Neural progenitor cell (in vitro differentiated cells): ENCODE data around the gene CLDN10.

ENCODE experiments used
- EZH2 ChIP-seq: fragments of 200-600 bp; sonication (generic); IDR thresholded peaks from 2 replicates; pipeline ENCODE4 v1.6.1; 2017; ENCODE audit warnings: antibody characterized with exemption, mild to moderate bottlenecking, moderate library complexity
- EZH2phosphoT487 ChIP-seq: fragments of 200-600 bp; sonication (generic); IDR thresholded peaks from 2 replicates; pipeline ENCODE4 v1.6.1; 2017; ENCODE audit warnings: antibody characterized with exemption
- TF ChIP-seq, protein P1 (sequence below): fragments of 200-600 bp; sonication (generic); IDR thresholded peaks from 2 replicates; pipeline ENCODE4 v1.5.1; 2017; ENCODE audit warnings: antibody characterized with exemption, mild to moderate bottlenecking

DNA sequence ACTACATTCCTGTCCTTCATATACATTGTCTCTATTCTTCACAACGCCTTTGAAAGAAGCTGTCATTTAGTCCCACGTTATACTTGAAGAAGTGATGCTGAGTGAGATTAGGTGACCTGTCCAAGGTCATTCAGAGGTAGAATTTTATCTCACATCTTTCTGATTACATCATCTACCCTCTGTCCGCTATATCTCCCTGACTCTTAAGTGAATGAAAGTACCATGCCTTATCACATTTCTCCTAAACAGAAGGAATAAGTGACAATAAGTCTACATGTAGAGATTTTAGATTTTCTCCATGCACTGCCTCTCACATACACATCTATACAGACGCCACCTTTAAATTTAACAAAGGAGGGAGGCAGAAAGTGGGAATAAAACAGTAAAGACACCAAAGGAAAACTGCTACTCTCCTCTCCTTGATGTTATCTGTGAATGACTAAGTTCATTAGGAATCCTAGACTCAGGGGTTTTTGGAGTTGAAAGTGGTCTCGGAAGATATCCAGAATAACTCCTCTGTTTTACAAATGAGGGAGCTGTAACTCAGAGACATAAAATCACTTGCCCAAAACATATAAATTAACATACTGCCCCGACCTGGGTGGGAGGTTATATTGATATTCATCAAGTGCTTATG is 4.9 kb upstream of the CLDN10 start:
- TF ChIP-seq, protein P1, sequence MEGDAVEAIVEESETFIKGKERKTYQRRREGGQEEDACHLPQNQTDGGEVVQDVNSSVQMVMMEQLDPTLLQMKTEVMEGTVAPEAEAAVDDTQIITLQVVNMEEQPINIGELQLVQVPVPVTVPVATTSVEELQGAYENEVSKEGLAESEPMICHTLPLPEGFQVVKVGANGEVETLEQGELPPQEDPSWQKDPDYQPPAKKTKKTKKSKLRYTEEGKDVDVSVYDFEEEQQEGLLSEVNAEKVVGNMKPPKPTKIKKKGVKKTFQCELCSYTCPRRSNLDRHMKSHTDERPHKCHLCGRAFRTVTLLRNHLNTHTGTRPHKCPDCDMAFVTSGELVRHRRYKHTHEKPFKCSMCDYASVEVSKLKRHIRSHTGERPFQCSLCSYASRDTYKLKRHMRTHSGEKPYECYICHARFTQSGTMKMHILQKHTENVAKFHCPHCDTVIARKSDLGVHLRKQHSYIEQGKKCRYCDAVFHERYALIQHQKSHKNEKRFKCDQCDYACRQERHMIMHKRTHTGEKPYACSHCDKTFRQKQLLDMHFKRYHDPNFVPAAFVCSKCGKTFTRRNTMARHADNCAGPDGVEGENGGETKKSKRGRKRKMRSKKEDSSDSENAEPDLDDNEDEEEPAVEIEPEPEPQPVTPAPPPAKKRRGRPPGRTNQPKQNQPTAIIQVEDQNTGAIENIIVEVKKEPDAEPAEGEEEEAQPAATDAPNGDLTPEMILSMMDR: no peak
- no peak for TF ChIP-seq EZH2
- no peak for TF ChIP-seq EZH2phosphoT487
